Measurements from ENCODE around the gene CXCL8.

The CXCL8 gene

DNA sequence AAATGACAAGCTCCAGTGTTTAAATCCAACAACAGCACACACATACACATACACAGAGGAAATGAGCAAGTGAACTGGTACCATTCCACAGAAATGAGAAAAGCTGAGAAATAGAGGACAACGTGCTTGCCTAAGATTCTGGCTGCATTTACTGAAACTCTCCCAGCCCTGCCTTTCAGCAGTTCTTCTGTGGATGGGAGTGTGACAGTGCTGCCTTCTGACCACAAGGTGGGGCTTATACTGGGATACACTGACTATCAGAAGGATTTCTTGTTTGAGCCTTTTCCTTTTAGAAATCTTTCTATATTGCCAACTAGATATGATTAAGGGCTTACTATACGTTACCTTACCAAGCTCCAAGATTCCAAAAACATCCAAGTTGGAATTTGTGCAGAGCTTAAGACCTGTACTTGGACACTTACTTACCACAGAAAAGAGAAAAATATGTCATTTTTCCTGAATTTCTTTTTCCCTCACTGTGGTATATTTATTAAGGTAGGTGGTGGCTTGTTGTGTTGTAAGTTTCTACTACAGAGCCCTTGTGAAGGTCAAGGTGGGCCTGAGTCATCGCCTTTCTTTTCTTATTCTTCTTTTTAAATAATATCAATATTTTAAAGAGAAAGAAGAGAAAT lies 10.7 kb upstream of the CXCL8 start:
- Histone ChIP-seq H4K20me1 (ENCODE audit: insufficient read depth, low read length) (no peaks in the 10 kb centered on the region), H3K27me3 (ENCODE audit: insufficient read depth, low read length) (no peaks in the 10 kb centered on the region), H3K4me1 (ENCODE audit: insufficient read depth, low read length, severe bottlenecking) (no peaks in the 10 kb centered on the region), H3K4me2 (ENCODE audit: low read length) (no peak overlapping the region), H3K9me2 (ENCODE audit: low read depth, low read length) (no peaks in the 10 kb centered on the region), H3K9me3 (ENCODE audit: low read length) (no peaks in the 10 kb centered on the region), H3F3A (ENCODE audit: insufficient read depth, low read length) (no peaks in the 10 kb centered on the region), H3K27ac (ENCODE audit: low read depth, low read length, poor library complexity, severe bottlenecking) (no peak overlapping the region), H3K79me2 (ENCODE audit: insufficient read depth, low read length) (no peaks in the 10 kb centered on the region), H3K4me3 (ENCODE audit: low read depth, low read length, poor library complexity, severe bottlenecking) (no peak overlapping the region), H3K36me3 (ENCODE audit: insufficient read depth, low read length) (no peaks in the 10 kb centered on the region), H2AFZ (ENCODE audit: low read length) (no peak overlapping the region), H3K9ac (ENCODE audit: low read length) (no peak overlapping the region)
- no peak for TF ChIP-seq EZH2 (IDR thresholded peaks at IDR 0.05; ENCODE audit: borderline replicate concordance, low read length)
- TF ChIP-seq, protein P1, sequence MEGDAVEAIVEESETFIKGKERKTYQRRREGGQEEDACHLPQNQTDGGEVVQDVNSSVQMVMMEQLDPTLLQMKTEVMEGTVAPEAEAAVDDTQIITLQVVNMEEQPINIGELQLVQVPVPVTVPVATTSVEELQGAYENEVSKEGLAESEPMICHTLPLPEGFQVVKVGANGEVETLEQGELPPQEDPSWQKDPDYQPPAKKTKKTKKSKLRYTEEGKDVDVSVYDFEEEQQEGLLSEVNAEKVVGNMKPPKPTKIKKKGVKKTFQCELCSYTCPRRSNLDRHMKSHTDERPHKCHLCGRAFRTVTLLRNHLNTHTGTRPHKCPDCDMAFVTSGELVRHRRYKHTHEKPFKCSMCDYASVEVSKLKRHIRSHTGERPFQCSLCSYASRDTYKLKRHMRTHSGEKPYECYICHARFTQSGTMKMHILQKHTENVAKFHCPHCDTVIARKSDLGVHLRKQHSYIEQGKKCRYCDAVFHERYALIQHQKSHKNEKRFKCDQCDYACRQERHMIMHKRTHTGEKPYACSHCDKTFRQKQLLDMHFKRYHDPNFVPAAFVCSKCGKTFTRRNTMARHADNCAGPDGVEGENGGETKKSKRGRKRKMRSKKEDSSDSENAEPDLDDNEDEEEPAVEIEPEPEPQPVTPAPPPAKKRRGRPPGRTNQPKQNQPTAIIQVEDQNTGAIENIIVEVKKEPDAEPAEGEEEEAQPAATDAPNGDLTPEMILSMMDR (IDR thresholded peaks at IDR 0.05; ENCODE audit: low read length): peak; percentile 76

DNA sequence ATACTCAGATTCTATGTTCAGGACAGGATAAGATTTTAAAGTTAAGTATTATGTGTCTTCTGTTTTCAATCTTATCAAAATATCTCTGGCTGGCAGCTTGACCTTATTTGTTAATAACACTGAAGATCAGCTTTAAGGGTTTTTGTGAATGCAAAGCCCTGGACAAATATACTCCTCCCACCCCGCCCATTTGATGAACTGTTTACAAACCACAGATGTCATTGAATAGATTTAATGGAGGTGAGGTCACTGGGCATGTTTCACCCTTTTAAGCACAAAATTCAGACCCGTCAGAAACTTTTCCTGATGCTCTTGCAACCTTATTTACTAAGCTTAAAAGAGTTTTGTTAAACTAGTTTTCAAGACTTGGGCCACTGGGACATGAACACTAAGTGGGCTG lies 10.1 kb upstream of the CXCL8 start:
- no peaks in the 10 kb centered on the region for H4K20me1 ChIP-seq (ENCODE audit: insufficient read depth, low read length)
- H3F3A ChIP-seq (ENCODE audit: insufficient read depth, low read length): no peaks in the 10 kb centered on the region
- no peaks in the 10 kb centered on the region for H3K4me1 ChIP-seq (ENCODE audit: insufficient read depth, low read length, severe bottlenecking)
- H3K27ac ChIP-seq (ENCODE audit: low read depth, low read length, poor library complexity, severe bottlenecking): no peak overlapping the region
- H3K27me3 ChIP-seq (ENCODE audit: insufficient read depth, low read length): no peaks in the 10 kb centered on the region
- H3K9me2 ChIP-seq (ENCODE audit: low read depth, low read length): no peaks in the 10 kb centered on the region
- H3K9ac ChIP-seq (ENCODE audit: low read length): no peak overlapping the region
- no peak overlapping the region for H2AFZ ChIP-seq (ENCODE audit: low read length)
- H3K9me3 ChIP-seq (ENCODE audit: low read length): no peaks in the 10 kb centered on the region
- H3K4me2 ChIP-seq (ENCODE audit: low read length): no peak overlapping the region
- H3K36me3 ChIP-seq (ENCODE audit: insufficient read depth, low read length): no peaks in the 10 kb centered on the region
- H3K79me2 ChIP-seq (ENCODE audit: insufficient read depth, low read length): no peaks in the 10 kb centered on the region
- TF ChIP-seq, protein P1 (IDR thresholded peaks at IDR 0.05; ENCODE audit: low read length): no peak
- no peak for TF ChIP-seq EZH2 (IDR thresholded peaks at IDR 0.05; ENCODE audit: borderline replicate concordance, low read length)
- H3K4me3 ChIP-seq (ENCODE audit: low read depth, low read length, poor library complexity, severe bottlenecking): no peak overlapping the region

DNA sequence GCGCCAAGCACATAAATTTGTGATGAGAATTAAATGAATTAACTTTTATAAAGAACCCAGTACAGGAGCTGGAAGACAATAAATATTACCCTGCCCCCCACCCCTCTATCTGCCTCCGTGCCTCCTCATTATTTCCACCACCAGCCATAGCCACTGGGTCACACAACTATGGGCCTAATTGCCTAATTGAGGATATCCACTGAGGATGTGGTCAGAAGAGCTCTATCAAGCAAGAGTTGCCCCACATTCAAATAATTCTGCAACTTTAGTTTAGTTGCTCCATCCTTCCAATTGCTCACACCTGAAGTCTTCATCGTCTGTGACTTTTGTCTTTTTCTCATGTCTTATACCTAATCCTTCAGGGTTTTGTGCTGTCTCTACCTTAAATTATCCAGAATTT lies 9.5 kb upstream of the CXCL8 start:
- Histone ChIP-seq H3K4me2 (ENCODE audit: low read length) (no peak overlapping the region), H3K27ac (ENCODE audit: low read depth, low read length, poor library complexity, severe bottlenecking) (no peak overlapping the region), H2AFZ (ENCODE audit: low read length) (no peak overlapping the region), H4K20me1 (ENCODE audit: insufficient read depth, low read length) (no peaks in the 10 kb centered on the region), H3K36me3 (ENCODE audit: insufficient read depth, low read length) (no peaks in the 10 kb centered on the region), H3K79me2 (ENCODE audit: insufficient read depth, low read length) (no peaks in the 10 kb centered on the region), H3K9me3 (ENCODE audit: low read length) (no peaks in the 10 kb centered on the region), H3K9me2 (ENCODE audit: low read depth, low read length) (no peaks in the 10 kb centered on the region), H3F3A (ENCODE audit: insufficient read depth, low read length) (no peaks in the 10 kb centered on the region), H3K27me3 (ENCODE audit: insufficient read depth, low read length) (no peaks in the 10 kb centered on the region), H3K4me3 (ENCODE audit: low read depth, low read length, poor library complexity, severe bottlenecking) (no peak overlapping the region), H3K4me1 (ENCODE audit: insufficient read depth, low read length, severe bottlenecking) (no peaks in the 10 kb centered on the region), H3K9ac (ENCODE audit: low read length) (no peak overlapping the region)
- TF ChIP-seq, protein P1 (IDR thresholded peaks at IDR 0.05; ENCODE audit: low read length): no peak
- no peak for TF ChIP-seq EZH2 (IDR thresholded peaks at IDR 0.05; ENCODE audit: borderline replicate concordance, low read length)
